NT2/D1 (cell line): ENCODE results near the gene C3orf33.
A peak's percentile ranks its signal among the peaks of the same experiment; 100 is the strongest.

ENCODE experiments used
- DNase-seq: peaks from one replicate; pipeline ENCODE4 v3.0.0-alpha.2; 2011; ENCODE audit warnings: low read depth, low spot score
- H3K27me3 ChIP-seq: 2 replicates; pipeline ENCODE4 v1.6.0; 2011; ENCODE audit warnings: mild to moderate bottlenecking; ENCODE audit not compliant: insufficient read length, insufficient read depth
- H3K36me3 ChIP-seq: 2 replicates; pipeline ENCODE4 v1.6.1; 2011; ENCODE audit warnings: mild to moderate bottlenecking, low read length, mixed read lengths; ENCODE audit not compliant: insufficient read depth, insufficient read length
- H3K4me1 ChIP-seq: 2 replicates; pipeline ENCODE4 v1.5.1; 2011; ENCODE audit not compliant: insufficient read depth, insufficient read length
- H3K4me3 ChIP-seq: 2 replicates; pipeline ENCODE4 v1.5.1; 2011; ENCODE audit warnings: low read depth; ENCODE audit not compliant: insufficient read length
- H3K9ac ChIP-seq: 2 replicates; pipeline ENCODE4 v1.6.0; 2011; ENCODE audit warnings: low read depth; ENCODE audit not compliant: insufficient read length
- H3K9me3 ChIP-seq: 2 replicates; pipeline ENCODE4 v1.5.1; 2011; ENCODE audit warnings: mild to moderate bottlenecking, low read length; ENCODE audit not compliant: insufficient read depth
- SUZ12 ChIP-seq: IDR thresholded peaks from 2 replicates; pipeline ENCODE4 v1.6.1; 2011; ENCODE audit not compliant: insufficient read length, insufficient read depth; ENCODE audit errors: extremely low read depth
- YY1 ChIP-seq: IDR thresholded peaks from 2 replicates; pipeline ENCODE4 v1.6.1; 2011; ENCODE audit not compliant: insufficient read length, insufficient read depth
- ZNF274 ChIP-seq: IDR thresholded peaks from 2 replicates; pipeline ENCODE4 v1.6.1; 2011; ENCODE audit warnings: mild to moderate bottlenecking, low read depth, low read length

C3orf33 gene

DNA sequence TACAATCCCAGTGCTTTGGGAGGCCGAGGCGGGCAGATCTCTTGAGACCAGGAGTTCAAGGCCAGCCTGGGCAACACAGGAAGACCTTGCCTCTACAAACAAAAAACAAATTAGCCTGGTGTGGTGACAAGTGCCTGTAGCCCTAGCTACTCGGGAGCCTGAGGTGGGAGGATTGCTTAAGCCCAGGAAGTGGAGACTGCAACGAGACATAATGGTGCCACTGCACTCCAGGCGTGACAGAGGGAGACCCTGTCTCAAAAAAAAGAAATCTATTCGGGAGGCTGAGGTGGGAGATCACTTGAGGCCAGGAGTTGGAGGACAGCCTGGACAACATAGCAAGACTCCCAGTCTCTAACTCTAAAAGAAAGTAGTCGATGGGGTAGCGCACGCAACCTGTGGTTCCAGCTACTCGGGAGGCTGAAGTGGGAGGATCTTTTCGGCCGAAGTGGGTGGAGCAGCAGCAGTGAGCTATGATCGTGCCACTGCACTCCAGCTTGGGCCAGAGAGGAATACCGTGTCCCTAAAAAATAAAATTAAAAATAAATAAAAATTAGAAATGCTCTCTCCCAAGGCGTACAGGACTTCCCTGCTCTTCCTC, 775 bp downstream of the C3orf33 start:
- H3K27me3 ChIP-seq, result no peaks in the 10 kb centered on the region
- no peaks in the 10 kb centered on the region for H3K4me1 ChIP-seq
- no peaks in the 10 kb centered on the region for H3K9me3 ChIP-seq
- peaks cover 5% of the 10 kb centered on the region for H3K36me3 ChIP-seq
- peak overlapping the region; percentile 75 for H3K4me3 ChIP-seq
- peak overlapping the region; percentile 88 for H3K9ac ChIP-seq
- TF ChIP-seq ZNF274, result no peak
- no peak for TF ChIP-seq YY1
- no peak for TF ChIP-seq SUZ12
- no peak for DNase-seq

DNA sequence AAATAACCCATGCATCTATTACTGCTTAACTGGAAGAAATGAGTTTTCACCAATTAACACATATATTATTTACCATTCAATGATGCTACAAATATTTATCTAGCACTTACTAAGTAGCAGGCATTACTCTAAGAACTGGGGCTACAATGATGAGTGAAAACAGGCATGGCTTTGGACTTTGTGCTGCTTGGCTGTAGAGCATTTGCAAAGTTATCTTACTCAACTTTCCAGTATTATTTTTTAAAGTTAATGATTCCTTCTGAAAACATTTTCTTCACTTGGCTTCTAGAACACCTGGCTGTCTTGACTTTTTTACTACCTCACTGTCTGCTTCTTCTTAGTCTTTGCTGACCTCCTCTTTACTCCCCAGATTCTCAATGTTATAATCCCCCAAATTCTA, 1.8 kb downstream of the C3orf33 start:
- H3K9me3 ChIP-seq, result no peaks in the 10 kb centered on the region
- TF ChIP-seq YY1 (no peak), SUZ12 (no peak), ZNF274 (no peak)
- H3K4me1 ChIP-seq, result no peaks in the 10 kb centered on the region
- H3K27me3 ChIP-seq, result no peaks in the 10 kb centered on the region
- no peak for DNase-seq
- H3K9ac ChIP-seq, result no peak overlapping the region
- H3K4me3 ChIP-seq, result no peak overlapping the region
- peaks cover 5% of the 10 kb centered on the region for H3K36me3 ChIP-seq

DNA sequence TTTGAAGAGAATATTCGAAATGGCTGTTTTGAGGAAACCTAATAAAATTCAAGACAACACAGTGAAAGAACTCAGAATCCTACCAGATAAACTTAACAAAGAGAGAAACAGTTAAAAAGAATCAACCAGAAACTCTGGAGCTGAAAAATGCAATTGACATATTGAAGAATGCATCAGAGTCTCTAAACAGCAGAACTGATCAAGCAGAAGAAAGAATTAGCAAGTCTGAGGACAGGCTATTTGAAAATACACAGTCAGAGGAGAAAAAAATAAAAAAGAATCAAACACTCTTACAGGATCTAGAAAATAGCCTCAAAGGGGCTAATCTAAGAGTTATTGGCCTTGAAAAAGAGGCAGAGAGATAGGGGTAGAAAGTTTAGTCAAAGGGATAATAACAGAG, 13.5 kb downstream of the C3orf33 start:
- H3K9me3 ChIP-seq, result no peaks in the 10 kb centered on the region; the same call in 1 of the 2 replicates
- H3K4me1 ChIP-seq, result no peaks in the 10 kb centered on the region
- no peak overlapping the region for H3K4me3 ChIP-seq
- no peak overlapping the region for H3K9ac ChIP-seq
- no peak for TF ChIP-seq SUZ12
- no peak for TF ChIP-seq ZNF274
- TF ChIP-seq YY1, result no peak
- H3K27me3 ChIP-seq, result no peaks in the 10 kb centered on the region
- H3K36me3 ChIP-seq, result no peaks in the 10 kb centered on the region
- no peak for DNase-seq

DNA sequence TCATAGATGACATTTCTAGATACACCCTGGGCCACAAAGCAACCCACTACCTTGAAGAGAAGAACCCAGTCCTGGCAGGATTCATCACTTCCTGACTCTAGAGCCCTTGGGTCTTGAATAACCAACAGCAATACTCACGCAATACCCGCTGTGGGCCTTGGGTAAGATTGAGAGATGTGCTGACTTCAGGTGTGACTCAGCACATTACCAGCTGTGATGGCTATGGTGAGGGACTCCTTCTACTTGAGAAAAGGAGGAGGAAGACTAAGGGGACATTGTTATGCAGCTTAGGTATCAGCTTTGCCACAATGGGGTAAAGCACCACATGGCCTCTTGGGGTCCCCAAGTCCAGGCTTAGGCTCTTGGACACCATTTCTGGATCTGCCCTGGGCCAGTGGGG, 14.9 kb downstream of the C3orf33 start:
- Histone ChIP-seq H3K4me1 (no peaks in the 10 kb centered on the region), H3K4me3 (no peak overlapping the region), H3K9ac (no peak overlapping the region), H3K9me3 (no peaks in the 10 kb centered on the region; the same call in 1 of the 2 replicates), H3K36me3 (no peaks in the 10 kb centered on the region), H3K27me3 (no peaks in the 10 kb centered on the region)
- TF ChIP-seq YY1 (no peak), ZNF274 (no peak), SUZ12 (no peak)
- peak; percentile 33 for DNase-seq

DNA sequence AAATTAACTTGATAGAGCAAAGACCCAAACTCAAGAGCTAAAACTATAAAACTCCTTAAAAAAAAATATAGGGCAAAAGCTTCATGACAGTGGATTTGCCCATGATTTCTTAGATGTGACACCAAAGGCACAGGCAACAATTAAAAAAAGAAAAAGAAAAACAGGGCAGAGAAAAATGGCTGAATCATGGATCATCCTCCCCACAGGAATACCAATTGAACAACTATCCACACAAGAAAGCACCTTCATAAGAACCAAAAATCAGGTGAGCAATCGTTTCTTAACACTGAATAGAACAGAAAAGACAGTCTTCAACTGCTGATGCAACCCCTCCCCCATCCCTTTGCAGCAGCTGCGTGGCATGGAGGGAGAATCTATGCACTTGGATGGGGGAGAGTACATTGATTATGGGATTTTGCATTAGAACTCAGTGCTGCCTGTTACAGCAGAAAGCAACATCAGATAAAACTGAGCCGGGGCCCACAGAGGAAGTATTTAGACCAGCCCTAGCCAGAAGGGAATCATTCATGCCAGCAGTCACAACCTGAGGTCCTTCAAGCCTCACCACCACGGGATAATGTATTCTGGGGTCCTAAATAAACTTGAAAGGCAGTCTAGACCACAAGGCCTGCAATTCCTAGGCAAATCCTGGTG, 15.7 kb downstream of the C3orf33 start:
- TF ChIP-seq SUZ12, result no peak
- TF ChIP-seq ZNF274, result no peak
- no peak for TF ChIP-seq YY1
- H3K36me3 ChIP-seq, result no peaks in the 10 kb centered on the region
- DNase-seq, result no peak

DNA sequence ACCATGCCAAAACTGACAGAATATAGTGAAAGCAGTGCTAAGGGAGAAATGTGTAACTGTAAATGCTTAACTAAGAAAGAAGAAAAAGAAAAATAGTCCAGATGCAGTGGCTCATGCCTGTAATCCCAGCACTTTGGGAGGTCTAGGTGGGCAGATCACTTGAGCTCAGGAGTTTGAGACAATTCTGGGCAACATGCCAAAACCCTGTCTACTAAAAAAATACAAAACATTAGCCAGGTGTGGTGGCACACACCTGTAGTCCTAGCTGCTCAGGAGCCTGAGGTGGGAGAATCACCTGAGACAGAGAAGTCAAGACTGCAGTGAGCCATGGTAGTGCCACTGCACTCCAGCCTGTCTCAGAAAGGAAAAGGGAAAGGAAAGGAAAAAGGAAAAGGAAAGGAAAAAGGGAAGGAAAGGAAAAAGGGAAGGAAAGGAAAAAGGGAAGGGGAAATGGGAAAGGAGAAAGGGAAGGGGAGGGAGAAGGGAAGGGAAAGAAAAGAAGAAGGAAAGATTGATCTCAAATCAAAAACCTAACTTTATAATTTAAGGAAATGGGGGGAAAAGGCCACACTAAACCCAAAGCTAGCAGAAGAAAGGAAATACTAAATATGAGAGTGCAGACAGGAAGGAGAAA, 20.3 kb downstream of the C3orf33 start:
- Histone ChIP-seq H3K27me3 (no peaks in the 10 kb centered on the region), H3K9ac (no peak overlapping the region), H3K36me3 (no peaks in the 10 kb centered on the region), H3K4me1 (no peaks in the 10 kb centered on the region), H3K9me3 (peaks cover 9% of the 10 kb centered on the region; the same call in 1 of the 2 replicates), H3K4me3 (no peak overlapping the region)
- no peak for DNase-seq
- TF ChIP-seq YY1 (no peak), ZNF274 (no peak), SUZ12 (no peak)

More for the DNA sequence above, 15.7 kb downstream of the C3orf33 start:
- Histone ChIP-seq H3K4me3 (no peak overlapping the region), H3K4me1 (no peaks in the 10 kb centered on the region), H3K9ac (no peak overlapping the region), H3K9me3 (no peaks in the 10 kb centered on the region; the same call in 1 of the 2 replicates), H3K27me3 (no peaks in the 10 kb centered on the region)

DNA sequence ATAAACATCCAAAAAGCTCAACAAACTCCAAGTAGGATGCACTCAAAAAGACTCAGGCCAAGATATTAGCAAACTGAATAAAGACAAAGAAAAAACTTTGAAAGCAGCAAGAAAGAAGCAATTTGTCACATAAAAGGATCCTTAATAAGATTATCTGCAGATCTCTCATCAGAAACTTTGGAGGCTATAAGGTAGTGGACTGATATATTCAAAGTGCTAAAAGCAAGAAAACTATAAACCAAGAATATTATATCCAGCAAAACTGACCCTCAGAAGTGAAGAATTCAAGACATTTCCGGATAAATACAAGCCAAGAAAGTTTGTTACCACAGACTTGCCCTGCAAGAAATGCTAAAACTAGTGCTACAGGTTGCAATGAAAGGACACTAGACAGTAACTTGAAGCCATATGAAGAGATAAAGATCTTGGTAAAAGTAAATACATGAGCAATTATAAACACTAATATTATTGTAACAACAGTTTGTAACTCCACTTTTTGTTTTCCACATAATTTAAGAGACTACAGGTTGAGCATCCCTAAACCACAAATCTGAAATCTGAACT, 23.6 kb downstream of the C3orf33 start:
- no peaks in the 10 kb centered on the region for H3K27me3 ChIP-seq
- no peaks in the 10 kb centered on the region for H3K36me3 ChIP-seq
- H3K9ac ChIP-seq, result no peak overlapping the region
- H3K4me1 ChIP-seq, result no peaks in the 10 kb centered on the region
- no peak for TF ChIP-seq ZNF274
- TF ChIP-seq SUZ12, result no peak
- TF ChIP-seq YY1, result no peak
- H3K4me3 ChIP-seq, result no peak overlapping the region
- DNase-seq, result no peak
- peaks cover 9% of the 10 kb centered on the region; the same call in 1 of the 2 replicates for H3K9me3 ChIP-seq
